ENCODE results near the gene EEFSEC. TPM values are rescaled to one million over a fixed set of nuclear protein-coding genes. Genes with fewer than 3 reads are reported as not detected.

Gene EEFSEC
- total RNA-seq, 2 experiments from 2014 or later: 17.7 to 25.3 TPM

DNA sequence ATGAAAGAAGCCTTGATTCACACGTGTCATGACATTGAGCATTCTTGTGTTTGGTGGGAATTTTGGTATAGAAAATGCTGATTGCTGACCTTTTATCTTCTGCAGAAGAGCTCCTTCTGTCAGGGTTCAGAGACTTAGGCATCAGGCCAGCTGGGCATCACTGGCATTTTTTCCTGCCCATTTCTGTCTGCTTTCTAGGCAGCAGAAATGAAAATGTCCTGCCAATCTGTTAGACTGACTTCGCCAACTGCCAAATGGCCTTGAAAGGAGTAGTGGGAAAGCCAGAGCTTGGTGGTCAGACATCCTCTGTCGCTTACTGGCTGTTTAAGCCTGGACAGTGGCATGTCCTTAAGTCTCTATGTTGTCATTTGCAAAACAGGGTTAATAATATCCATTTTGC lies 57.4 kb downstream of the EEFSEC start:
- POLR2A ChIA-PET: interaction anchor here (1.0 kb wide), 1 partner anchor 24 kb away, joined by 3 read pairs; no protein-coding TSS in a partner anchor
- no peak overlapping the region for H3K27ac ChIP-seq (ENCODE audit: low read depth, low read length, poor library complexity, severe bottlenecking)
- no peaks in the 10 kb centered on the region for H3K9me2 ChIP-seq (ENCODE audit: insufficient read depth, low read length)
- H3K4me2 ChIP-seq (ENCODE audit: low read length): no peak overlapping the region
- no TSS peak for BruUV-seq (replicated peaks)
- no peak overlapping the region for H3K4me3 ChIP-seq (ENCODE audit: low read depth, low read length, poor library complexity, severe bottlenecking)
- no peaks in the 10 kb centered on the region for H3K79me2 ChIP-seq (ENCODE audit: insufficient read depth, low read depth, low read length)
- H3K4me1 ChIP-seq (ENCODE audit: insufficient read depth, low read length, poor library complexity, severe bottlenecking): no peaks in the 10 kb centered on the region
- no peaks in the 10 kb centered on the region for H3K36me3 ChIP-seq (ENCODE audit: insufficient read depth, low read length)
- DNase-seq (ENCODE audit: low spot score): no peak
- no peaks in the 10 kb centered on the region for H3K9me3 ChIP-seq (ENCODE audit: low read length)
- no peak overlapping the region for H2AFZ ChIP-seq (ENCODE audit: low read length)
- no peaks in the 10 kb centered on the region for H4K20me1 ChIP-seq (ENCODE audit: insufficient read depth, low read length)
- no peak for TF ChIP-seq EZH2phosphoT487 (IDR thresholded peaks at IDR 0.05; ENCODE audit: borderline replicate concordance, low read depth, low read length)
- no peak for TF ChIP-seq CTCF (conservative IDR thresholded peaks at IDR 0.05; ENCODE audit: low read length)
- CTCF ChIA-PET (ENCODE audit: unreplicated experiment): no interaction called here
- intact Hi-C loops (cut with micrococcal nuclease; ENCODE audit: unreplicated experiment): no loop called here

DNA sequence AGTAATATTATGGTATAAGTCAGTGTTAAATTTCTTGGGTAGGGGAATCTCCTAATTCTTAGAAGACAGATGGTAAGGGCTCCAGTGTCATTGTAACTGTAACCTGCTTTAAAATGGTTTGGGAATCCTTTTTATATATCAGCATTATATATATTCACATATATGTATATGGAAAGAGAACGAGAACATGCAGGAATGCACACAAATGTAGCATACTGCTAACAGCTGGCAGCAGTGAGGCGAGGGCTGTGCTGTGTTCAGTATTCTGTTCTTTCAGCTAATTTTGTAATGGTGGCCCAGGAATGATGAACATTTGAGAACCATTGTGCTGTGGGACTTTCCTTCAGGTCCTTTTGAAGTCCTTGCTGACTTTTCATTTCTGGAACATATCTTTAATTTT lies 60.8 kb downstream of the EEFSEC start:
- no peak for TF ChIP-seq EZH2phosphoT487 (IDR thresholded peaks at IDR 0.05; ENCODE audit: borderline replicate concordance, low read depth, low read length)
- TF ChIP-seq CTCF (conservative IDR thresholded peaks at IDR 0.05; ENCODE audit: low read length): no peak
- Histone ChIP-seq H3K79me2 (ENCODE audit: insufficient read depth, low read depth, low read length) (no peaks in the 10 kb centered on the region), H3K36me3 (ENCODE audit: insufficient read depth, low read length) (no peaks in the 10 kb centered on the region), H3K27ac (ENCODE audit: low read depth, low read length, poor library complexity, severe bottlenecking) (no peak overlapping the region), H3K9me2 (ENCODE audit: insufficient read depth, low read length) (no peaks in the 10 kb centered on the region), H3K4me1 (ENCODE audit: insufficient read depth, low read length, poor library complexity, severe bottlenecking) (peaks cover 8% of the 10 kb centered on the region), H3K4me3 (ENCODE audit: low read depth, low read length, poor library complexity, severe bottlenecking) (no peak overlapping the region), H3K9me3 (ENCODE audit: low read length) (no peaks in the 10 kb centered on the region), H3K4me2 (ENCODE audit: low read length) (no peak overlapping the region), H2AFZ (ENCODE audit: low read length) (no peak overlapping the region), H4K20me1 (ENCODE audit: insufficient read depth, low read length) (no peaks in the 10 kb centered on the region)
- CTCF ChIA-PET (ENCODE audit: unreplicated experiment): no interaction called here
- intact Hi-C loops (cut with micrococcal nuclease; ENCODE audit: unreplicated experiment): no loop called here
- DNase-seq (ENCODE audit: low spot score): no peak
- no TSS peak for BruUV-seq (replicated peaks)
- POLR2A ChIA-PET: no interaction called here

DNA sequence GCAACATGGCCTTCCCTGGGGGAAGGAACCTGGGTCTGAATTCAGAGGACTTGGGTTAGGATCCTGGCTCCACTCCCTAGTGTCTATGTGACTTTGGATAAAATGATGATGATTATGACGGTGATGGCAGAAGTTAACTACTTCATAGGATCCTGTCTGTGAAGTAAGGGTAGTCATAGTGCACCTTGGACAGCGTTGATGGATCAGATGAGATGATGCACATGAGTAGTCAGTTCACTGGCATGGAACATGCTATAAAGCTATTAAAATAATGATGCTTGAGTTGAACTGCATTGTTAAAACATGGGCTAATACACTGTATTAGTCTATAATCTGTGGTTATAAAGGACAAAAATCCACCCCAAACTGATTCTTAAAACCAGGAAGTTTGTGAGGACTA lies 62.0 kb downstream of the EEFSEC start:
- no peak overlapping the region for H2AFZ ChIP-seq (ENCODE audit: low read length)
- peaks cover 8% of the 10 kb centered on the region for H3K4me1 ChIP-seq (ENCODE audit: insufficient read depth, low read length, poor library complexity, severe bottlenecking)
- intact Hi-C loops (cut with micrococcal nuclease; ENCODE audit: unreplicated experiment): no loop called here
- POLR2A ChIA-PET: interaction anchor here (0.5 kb wide), 1 partner anchor 397 kb away, joined by 4 read pairs; no protein-coding TSS in a partner anchor
- CTCF ChIA-PET (ENCODE audit: unreplicated experiment): no interaction called here
- no TSS peak for BruUV-seq (replicated peaks)
- no peaks in the 10 kb centered on the region for H3K9me3 ChIP-seq (ENCODE audit: low read length)
- no peaks in the 10 kb centered on the region for H4K20me1 ChIP-seq (ENCODE audit: insufficient read depth, low read length)
- H3K36me3 ChIP-seq (ENCODE audit: insufficient read depth, low read length): no peaks in the 10 kb centered on the region
- no peak overlapping the region for H3K4me3 ChIP-seq (ENCODE audit: low read depth, low read length, poor library complexity, severe bottlenecking)
- no peaks in the 10 kb centered on the region for H3K79me2 ChIP-seq (ENCODE audit: insufficient read depth, low read depth, low read length)
- H3K9me2 ChIP-seq (ENCODE audit: insufficient read depth, low read length): no peaks in the 10 kb centered on the region
- H3K4me2 ChIP-seq (ENCODE audit: low read length): no peak overlapping the region
- no peak overlapping the region for H3K27ac ChIP-seq (ENCODE audit: low read depth, low read length, poor library complexity, severe bottlenecking)
- no peak for DNase-seq (ENCODE audit: low spot score)
- TF ChIP-seq CTCF (conservative IDR thresholded peaks at IDR 0.05; ENCODE audit: low read length): no peak
- no peak for TF ChIP-seq EZH2phosphoT487 (IDR thresholded peaks at IDR 0.05; ENCODE audit: borderline replicate concordance, low read depth, low read length)

All from OCI-LY7 (cell line).